Loucy (cell line): Measurements from ENCODE around the gene TLR4.

Source experiments
- H2AFZ ChIP-seq: fragments of 200-600 bp; sonication (generic); 2 replicates; pipeline ENCODE4 v1.6.0; 2016; ENCODE audit warnings: antibody characterized with exemption, mild to moderate bottlenecking, low read length, moderate library complexity
- H3F3A ChIP-seq: fragments of 200-600 bp; 2 replicates; pipeline ENCODE4 v1.6.0; 2016; ENCODE audit warnings: antibody characterized with exemption, low read depth, mild to moderate bottlenecking
- H3K27me3 ChIP-seq: fragments of 200-600 bp; sonication (generic); 2 replicates; pipeline ENCODE4 v1.6.1; 2014; ENCODE audit warnings: low read length, mild to moderate bottlenecking; ENCODE audit not compliant: insufficient read depth, poor library complexity, severe bottlenecking
- H3K36me3 ChIP-seq: fragments of 200-600 bp; sonication (generic); 2 replicates; pipeline ENCODE4 v1.6.1; 2016; ENCODE audit warnings: low read length; ENCODE audit not compliant: insufficient read depth
- H3K4me1 ChIP-seq: fragments of 200-600 bp; sonication (generic); 2 replicates; pipeline ENCODE4 v1.5.1; 2014; ENCODE audit warnings: low read length, mild to moderate bottlenecking; ENCODE audit not compliant: insufficient read depth, poor library complexity, severe bottlenecking
- H3K4me2 ChIP-seq: fragments of 200-600 bp; sonication (generic); 2 replicates; pipeline ENCODE4 v1.6.0; 2014; ENCODE audit warnings: antibody characterized with exemption, low read length, low read depth, mild to moderate bottlenecking; ENCODE audit not compliant: poor library complexity, severe bottlenecking
- H3K4me3 ChIP-seq: fragments of 200-600 bp; sonication (generic); 2 replicates; pipeline ENCODE4 v1.5.1; 2014; ENCODE audit warnings: low read length, mild to moderate bottlenecking, mixed read lengths; ENCODE audit not compliant: poor library complexity, severe bottlenecking
- H3K79me2 ChIP-seq: fragments of 200-600 bp; sonication (generic); 2 replicates; pipeline ENCODE4 v1.6.1; 2014; ENCODE audit warnings: low read length; ENCODE audit not compliant: insufficient read depth
- H3K9ac ChIP-seq: fragments of 200-600 bp; sonication (generic); 2 replicates; pipeline ENCODE4 v1.6.0; 2014; ENCODE audit warnings: mild to moderate bottlenecking, low read depth, low read length, moderate library complexity; ENCODE audit not compliant: poor library complexity, severe bottlenecking
- H3K9me2 ChIP-seq: fragments of 200-600 bp; sonication (generic); replicated peaks from 2 replicates; pipeline ENCODE4 v1.6.1; 2016; ENCODE audit warnings: low read depth, low read length, mixed read lengths
- H3K9me3 ChIP-seq: fragments of 200-600 bp; sonication (generic); 2 replicates; pipeline ENCODE4 v1.6.1; 2014; ENCODE audit warnings: mild to moderate bottlenecking, antibody characterized with exemption, low read length, low read depth; ENCODE audit not compliant: insufficient read depth
- H4K20me1 ChIP-seq: fragments of 200-600 bp; sonication (generic); 2 replicates; pipeline ENCODE4 v1.6.0; 2014; ENCODE audit warnings: antibody characterized with exemption, low read length, mild to moderate bottlenecking; ENCODE audit not compliant: insufficient read depth, poor library complexity, severe bottlenecking
- EZH2phosphoT487 ChIP-seq: fragments of 200-600 bp; IDR thresholded peaks from 2 replicates; pipeline ENCODE4 v1.6.1; 2018; ENCODE audit warnings: antibody characterized with exemption, mild to moderate bottlenecking, moderate library complexity, borderline replicate concordance
- TF ChIP-seq, protein P1 (sequence below): fragments of 200-600 bp; sonication (generic); conservative IDR thresholded peaks from 2 replicates; pipeline ENCODE4 v1.5.1; 2014; ENCODE audit warnings: mild to moderate bottlenecking, antibody characterized with exemption, low read length

Gene TLR4

DNA sequence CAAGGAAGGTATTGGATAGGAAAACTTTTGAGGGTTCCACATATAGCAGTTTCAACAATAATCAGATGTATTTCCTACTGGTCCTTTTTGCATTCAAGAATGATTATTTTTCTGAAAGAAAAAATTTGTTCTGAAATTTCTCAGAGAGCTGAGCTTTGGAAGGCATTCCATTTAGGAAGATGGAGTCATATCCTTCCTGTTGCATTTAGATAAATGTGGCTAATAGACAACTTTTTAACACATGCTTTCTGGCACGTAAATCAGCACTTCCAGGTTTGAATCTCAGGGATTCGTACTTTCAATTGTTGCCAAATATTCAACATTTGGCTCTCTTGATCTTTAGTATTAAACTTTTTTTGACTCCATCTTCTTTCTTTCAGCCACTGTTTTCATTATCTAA, 24.8 kb upstream of the TLR4 start:
- no peaks in the 10 kb centered on the region for H4K20me1 ChIP-seq
- H3K4me1 ChIP-seq: no peaks in the 10 kb centered on the region
- H3K36me3 ChIP-seq: no peaks in the 10 kb centered on the region
- no peaks in the 10 kb centered on the region; the same call in 1 of the 2 replicates for H3K9me2 ChIP-seq
- peak overlapping the region; percentile 42; the same call in 1 of the 2 replicates for H2AFZ ChIP-seq
- H3F3A ChIP-seq: no peaks in the 10 kb centered on the region
- TF ChIP-seq, protein P1, sequence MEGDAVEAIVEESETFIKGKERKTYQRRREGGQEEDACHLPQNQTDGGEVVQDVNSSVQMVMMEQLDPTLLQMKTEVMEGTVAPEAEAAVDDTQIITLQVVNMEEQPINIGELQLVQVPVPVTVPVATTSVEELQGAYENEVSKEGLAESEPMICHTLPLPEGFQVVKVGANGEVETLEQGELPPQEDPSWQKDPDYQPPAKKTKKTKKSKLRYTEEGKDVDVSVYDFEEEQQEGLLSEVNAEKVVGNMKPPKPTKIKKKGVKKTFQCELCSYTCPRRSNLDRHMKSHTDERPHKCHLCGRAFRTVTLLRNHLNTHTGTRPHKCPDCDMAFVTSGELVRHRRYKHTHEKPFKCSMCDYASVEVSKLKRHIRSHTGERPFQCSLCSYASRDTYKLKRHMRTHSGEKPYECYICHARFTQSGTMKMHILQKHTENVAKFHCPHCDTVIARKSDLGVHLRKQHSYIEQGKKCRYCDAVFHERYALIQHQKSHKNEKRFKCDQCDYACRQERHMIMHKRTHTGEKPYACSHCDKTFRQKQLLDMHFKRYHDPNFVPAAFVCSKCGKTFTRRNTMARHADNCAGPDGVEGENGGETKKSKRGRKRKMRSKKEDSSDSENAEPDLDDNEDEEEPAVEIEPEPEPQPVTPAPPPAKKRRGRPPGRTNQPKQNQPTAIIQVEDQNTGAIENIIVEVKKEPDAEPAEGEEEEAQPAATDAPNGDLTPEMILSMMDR: no peak
- no peak for TF ChIP-seq EZH2phosphoT487
- peak overlapping the region; percentile 31 for H3K4me3 ChIP-seq
- peak overlapping the region; percentile 14 for H3K4me2 ChIP-seq
- no peak overlapping the region for H3K9ac ChIP-seq
- no peaks in the 10 kb centered on the region for H3K79me2 ChIP-seq
- H3K9me3 ChIP-seq: no peaks in the 10 kb centered on the region
- no peaks in the 10 kb centered on the region for H3K27me3 ChIP-seq

GRCh38 chr9:117681888-117682287, 22.3 kb upstream of the TLR4 start:
- Histone ChIP-seq H4K20me1 (no peaks in the 10 kb centered on the region), H3K36me3 (no peaks in the 10 kb centered on the region), H3K9me3 (no peaks in the 10 kb centered on the region), H3K4me2 (no peak overlapping the region), H3K9me2 (no peaks in the 10 kb centered on the region; the same call in 1 of the 2 replicates), H3K9ac (no peak overlapping the region), H3K4me1 (no peaks in the 10 kb centered on the region), H3K27me3 (no peaks in the 10 kb centered on the region), H3F3A (no peaks in the 10 kb centered on the region), H3K79me2 (no peaks in the 10 kb centered on the region), H3K4me3 (no peak overlapping the region), H2AFZ (no peak overlapping the region)
- TF ChIP-seq, protein P1: no peak
- no peak for TF ChIP-seq EZH2phosphoT487

DNA sequence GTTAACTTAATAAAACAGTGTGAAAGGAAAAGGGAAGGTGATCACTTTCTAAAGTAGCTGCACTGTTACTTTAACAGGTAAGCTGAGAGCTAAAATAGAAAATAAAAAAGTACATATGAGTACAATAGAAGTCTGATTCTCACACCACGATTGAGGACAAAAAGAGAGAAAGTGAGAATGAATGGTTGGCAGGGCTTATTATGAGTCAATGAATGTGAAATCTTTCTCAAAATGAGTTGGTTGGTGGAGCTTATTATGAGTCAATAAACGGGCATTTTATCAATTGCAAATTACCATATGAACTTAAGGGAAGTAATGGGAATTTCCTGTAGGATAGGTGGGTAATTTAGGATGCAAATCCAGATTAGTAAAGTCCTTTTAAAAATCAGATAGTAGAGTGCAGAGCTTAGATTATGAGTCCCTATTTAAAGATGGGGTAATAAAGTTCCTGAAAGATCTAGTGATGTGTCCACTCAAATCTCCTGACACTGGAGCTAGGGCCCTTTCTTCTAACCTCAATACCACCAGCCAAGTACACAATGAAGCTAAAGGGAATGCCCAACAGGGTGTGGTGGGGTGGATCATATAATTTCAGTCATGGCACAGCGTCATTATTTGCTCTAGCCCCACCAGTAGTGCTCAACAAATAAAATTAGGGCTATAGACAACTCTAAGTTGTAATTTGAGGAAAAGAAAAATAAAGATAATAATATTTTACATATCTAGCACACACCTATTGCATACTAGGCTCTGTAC, 21.1 kb upstream of the TLR4 start:
- TF ChIP-seq, protein P1: no peak
- TF ChIP-seq EZH2phosphoT487: no peak
- H3K79me2 ChIP-seq: no peaks in the 10 kb centered on the region
- H3K27me3 ChIP-seq: no peaks in the 10 kb centered on the region
- no peak overlapping the region for H3K4me2 ChIP-seq
- no peaks in the 10 kb centered on the region for H3K36me3 ChIP-seq
- H3K9me3 ChIP-seq: no peaks in the 10 kb centered on the region
- H3K4me3 ChIP-seq: no peak overlapping the region
- no peak overlapping the region for H3K9ac ChIP-seq
- no peaks in the 10 kb centered on the region for H4K20me1 ChIP-seq
- no peaks in the 10 kb centered on the region for H3F3A ChIP-seq
- no peaks in the 10 kb centered on the region for H3K4me1 ChIP-seq
- no peaks in the 10 kb centered on the region; the same call in 1 of the 2 replicates for H3K9me2 ChIP-seq
- H2AFZ ChIP-seq: no peak overlapping the region
